ENCODE data around the gene RPL28. TPM values are rescaled to one million over a fixed set of nuclear protein-coding genes. Genes with fewer than 3 reads are reported as not detected.

The RPL28 gene
- total and polyA plus RNA-seq, 10 donors = 581 to 4,833 (median 1,526) TPM

- Histone ChIP-seq H3K27me3 (replicated peaks in 1 of 7) (peaks cover 2 to 67% (median 45%) of the 10 kb centered on the region in 7 donors), H3K36me3 (no peaks in the 10 kb centered on the region)
- intact Hi-C loops (cut with DNase I; ENCODE audit: low total_unique reads) = no loop called here
Measured at GRCh38 chr19:55376241-55376933, 9.3 kb upstream of the RPL28 start, which contains the start of gene TMEM190. TSS of gene TMEM190 (plus strand) at chr19:55376826. CDS start at chr19:55376854, 28 bp downstream.

GRCh38 chr19:55377356-55378131 is 8.2 kb upstream of the RPL28 start:
- Histone ChIP-seq H3K27me3 (replicated peaks in 1 of 7) (peaks cover 0 to 55% (median 33%) of the 10 kb centered on the region in 7 donors), H3K27ac (no peak overlapping the region), H3K4me1 (peaks cover 0 to 13% (median 3%) of the 10 kb centered on the region in 6 donors), H3K36me3 (no peaks in the 10 kb centered on the region), H3K9me3 (no peaks in the 10 kb centered on the region), H3K4me3 (no peak overlapping the region)
- no peak for TF ChIP-seq CTCF (IDR thresholded peaks at IDR 0.05 in 8 of 11, conservative IDR thresholded peaks at IDR 0.05 in 3 of 11)
- no peak for TF ChIP-seq POLR2AphosphoS5 (IDR thresholded peaks at IDR 0.05)
- TF ChIP-seq POLR2A (IDR thresholded peaks at IDR 0.05) = no peak
- WGBS, 5 donors = 36 to 43% (median 38%) methylated on average over 26 to 43 of the region's 43 CpGs
- intact Hi-C loops (cut with DNase I; ENCODE audit: low total_unique reads) = no loop called here
- DNase-seq = no peak

More at GRCh38 chr19:55376241-55376933, 9.3 kb upstream of the RPL28 start, which contains the start of gene TMEM190:
- Histone ChIP-seq H3K4me1 (peaks cover 0 to 10% (median 2%) of the 10 kb centered on the region in 6 donors), H3K9me3 (no peaks in the 10 kb centered on the region), H3K4me3 (no peak within 1 kb of the TSS), H3K27ac (no peak within 1 kb of the TSS)
- TF ChIP-seq POLR2A (IDR thresholded peaks at IDR 0.05) = no peak
- TF ChIP-seq POLR2AphosphoS5 (IDR thresholded peaks at IDR 0.05) = peak in 1 of 3 donors; percentile 15
- DNase-seq = no peak
- 47 to 62% (median 51%) methylated on average over 17 to 21 of the region's 21 CpGs for WGBS, 5 donors

- TF ChIP-seq POLR2A (IDR thresholded peaks at IDR 0.05) (no peak), CTCF (IDR thresholded peaks at IDR 0.05 in 8 of 11, conservative IDR thresholded peaks at IDR 0.05 in 3 of 11) (no peak), POLR2AphosphoS5 (IDR thresholded peaks at IDR 0.05) (no peak)
Measured at GRCh38 chr19:55379174-55379573, 6.6 kb upstream of the RPL28 start.

GRCh38 chr19:55382013-55382412 is 3.7 kb upstream of the RPL28 start:
- intact Hi-C loops (cut with DNase I; ENCODE audit: low total_unique reads) = no loop called here
- DNase-seq = no peak
- H3K4me1 ChIP-seq = peaks cover 18 to 34% (median 27%) of the 10 kb centered on the region in 6 donors
- no peak overlapping the region for H3K4me3 ChIP-seq
- no peak for TF ChIP-seq POLR2AphosphoS5 (IDR thresholded peaks at IDR 0.05)
- no peak for TF ChIP-seq CTCF (IDR thresholded peaks at IDR 0.05 in 8 of 11, conservative IDR thresholded peaks at IDR 0.05 in 3 of 11)
- no peak for TF ChIP-seq POLR2A (IDR thresholded peaks at IDR 0.05)
- H3K27me3 ChIP-seq (replicated peaks in 1 of 7) = peaks cover 0 to 11% (median 6%) of the 10 kb centered on the region in 7 donors
- WGBS, 5 donors = 96 to 99% (median 98%) methylated on average over 5 of the region's 5 CpGs
- H3K9me3 ChIP-seq = no peaks in the 10 kb centered on the region
- H3K36me3 ChIP-seq = peaks cover 0 to 5% (median 2%) of the 10 kb centered on the region in 6 donors
- H3K27ac ChIP-seq = no peak overlapping the region

More at GRCh38 chr19:55379174-55379573, 6.6 kb upstream of the RPL28 start:
- H3K36me3 ChIP-seq = no peaks in the 10 kb centered on the region
- no peak for DNase-seq
- peaks cover 6 to 19% (median 10%) of the 10 kb centered on the region in 6 donors for H3K4me1 ChIP-seq
- H3K9me3 ChIP-seq = no peaks in the 10 kb centered on the region
- no peak overlapping the region for H3K4me3 ChIP-seq
- intact Hi-C loops (cut with DNase I; ENCODE audit: low total_unique reads) = no loop called here
- H3K27me3 ChIP-seq (replicated peaks in 1 of 7) = peaks cover 0 to 39% (median 22%) of the 10 kb centered on the region in 7 donors
- no peak overlapping the region for H3K27ac ChIP-seq
- WGBS, 5 donors = 59 to 79% (median 73%) methylated on average over 6 to 11 of the region's 11 CpGs

Measured in spleen (tissue), 11 donors.